Heart right ventricle (tissue), 16 donors: ENCODE results near the gene SARS2. TPM values are rescaled to one million over a fixed set of nuclear protein-coding genes. Genes with fewer than 3 reads are reported as not detected.

Source experiments
- ATAC-seq, 8 donors: fragments of 200-7000 bp; cut with Tn5 transposase; one replicate each; pipeline ENCODE4 v1.9.1; 2020; ENCODE audit warnings: mild to moderate bottlenecking in 8 of 8, moderate library complexity in 8 of 8, moderate number of reproducible peaks in 1 of 8
- DNase-seq, 2 donors: peaks; one replicate each; pipeline ENCODE4 v3.0.0-alpha.2; 2020
- H3K27ac ChIP-seq, 10 donors: fragments of 200-600 bp; sonication (generic) in 2 of 10; one replicate each; pipeline versions ENCODE4 v1.5.0 to v1.8.0; 2020 to 2022; ENCODE audit warnings: mild to moderate bottlenecking in 3 of 10
- H3K27me3 ChIP-seq, 7 donors: fragments of 200-600 bp; one replicate each; pipeline ENCODE4 v1.8.0; 2021 to 2022; ENCODE audit warnings: mild to moderate bottlenecking in 2 of 7
- H3K36me3 ChIP-seq, 9 donors: fragments of 200-600 bp; sonication (generic) in 1 of 9; one replicate each; pipeline versions ENCODE4 v1.5.0 to v1.8.0; 2020 to 2022; ENCODE audit warnings: mild to moderate bottlenecking in 2 of 9
- H3K4me1 ChIP-seq, 9 donors: fragments of 200-600 bp; sonication (generic) in 1 of 9; one replicate each; pipeline versions ENCODE4 v1.5.0 to v1.8.0; 2020 to 2022; ENCODE audit warnings: mild to moderate bottlenecking in 4 of 9
- H3K4me3 ChIP-seq, 10 donors: fragments of 200-600 bp; sonication (generic) in 2 of 10; one replicate each; pipeline versions ENCODE4 v1.5.0 to v1.8.0; 2020 to 2022; ENCODE audit warnings: mild to moderate bottlenecking in 7 of 10, moderate library complexity in 2 of 10
- H3K9me3 ChIP-seq, 11 donors: fragments of 200-600 bp in 10 of 11; sonication (generic) in 2 of 11; one replicate each; pipeline versions ENCODE4 v1.5.0 to v1.8.0; 2013 to 2022; ENCODE audit warnings: mild to moderate bottlenecking in 2 of 11, control low read depth in 1 of 11, moderate library complexity in 1 of 11
- CTCF ChIP-seq, 9 donors: fragments of 200-600 bp; sonication (generic) in 2 of 9; IDR thresholded peaks; one replicate each; pipeline versions ENCODE4 v1.5.0 to v1.8.0; 2021 to 2022; ENCODE audit warnings: antibody characterized with exemption in 9 of 9, mild to moderate bottlenecking in 5 of 9, moderate library complexity in 1 of 9
- WGBS, 2 donors: extraction: QIAGEN DNeasy Blood & Tissue Kit; methylation state at CpG; one replicate each; pipeline ENCODE4 v1.1.7; 2013; ENCODE audit warnings: inconsistent platforms in 1 of 2; 5-methylcytosine and 5-hydroxymethylcytosine counted together
- intact Hi-C, 10 donors: fragments of 100-400 bp; cut with DNase I; formaldehyde crosslinking; loops; one replicate each; pipeline versions ENCODE4 v1.11.1 to v1.14.2; 2022
- polyA plus RNA-seq, 2 donors: library from polyadenylated mRNA; stranded (reverse); fragments of 200-250 nt; gene quantifications; one replicate each; pipeline ENCODE4 v1.2.3, GENCODE V29; 2013
- total RNA-seq, 10 donors: library from RNA; stranded (reverse); fragmentation: NEBNext Ultra II Directional in 3 of 10; extraction: Animal tissue kit (Norgen Biotek cat#: 25700) in 3 of 10; gene quantifications; one replicate each; pipeline versions ENCODE4 v1.2.1 to v1.2.4, GENCODE V29; 2021 to 2023
- donor health status: Arrhythmogenic right ventricular cardiomyopathy.
- donor health status: ischemic (EF 13 %, LVEDD 7.1; RV severe dilation, severe dysfunction).
- donor health status: healthy with polysubstance abuse.
- donor health status: DM: no; HTN: yes; CAD: no.
- donor health status: DM: no; HTN: no; CAD: no.
- donor health status: ischemic (EF 25% LVEDD 6.9; RV normal size, moderate dysfunction).
- donor health status: ischemic (EF 25% LVEDD 5.7; RV mildly dilated, moderate dysfunction).
- donor health status: healthy.
- donor health status: DM: yes; HTN: yes; CAD: no.
- donor health status: Ischemic cardiomyopathy.
- donor health status: ischemic (EF 35%, LVEDD 5.7; RV mildly dilated, moderate dysfunction).
- donor health status: nonischemic (EF 11% LVEDD 7.7; RV severe dilation, severe dysfunction).
- donor health status: DM: yes; HTN: yes; CAD: no.
- donor health status: PGD.
- donor health status: ischemic (EF 29% LVEDD 5.4; RV normal size, mild dysfunction).
- donor health status: nonischemic (EF 23%, LVEDD 6.1; RV moderate dilation, normal function).

SARS2 gene
- total and polyA plus RNA-seq, 12 donors, result 10.4 to 51.9 (median 18.9) TPM

- TF ChIP-seq CTCF (IDR thresholded peaks at IDR 0.05), result no peak
- peaks cover 0 to 15% (median 0%) of the 10 kb centered on the region in 11 donors for H3K9me3 ChIP-seq
- intact Hi-C loops, result loop anchor here in 2 of 10 donors (10.0 kb wide), 2 partner anchors 347 to 357 kb away; partner anchors contain the start of genes GMFG (in 1 of the 2) and LRFN1 (in 1 of the 2)
- H3K27ac ChIP-seq, result no peak overlapping the region
- DNase-seq (no peak), ATAC-seq (no peak)
- peaks cover 0 to 29% (median 24%) of the 10 kb centered on the region in 7 donors for H3K27me3 ChIP-seq
- no peak overlapping the region for H3K4me3 ChIP-seq
- H3K36me3 ChIP-seq, result no peaks in the 10 kb centered on the region
- 86 to 87% methylated on average over 15 of the region's 15 CpGs for WGBS, 2 donors
- H3K4me1 ChIP-seq, result peaks cover 0 to 17% (median 5%) of the 10 kb centered on the region in 9 donors
Measured at GRCh38 chr19:38977445-38978325, 47.1 kb upstream of the SARS2 start.

- Histone ChIP-seq H3K36me3 (no peaks in the 10 kb centered on the region), H3K4me1 (peaks cover 0 to 17% (median 5%) of the 10 kb centered on the region in 9 donors), H3K27me3 (peaks cover 0 to 29% (median 24%) of the 10 kb centered on the region in 7 donors), H3K27ac (peak overlapping the region; percentile 1 to 87 (median 78)), H3K4me3 (peak overlapping the region in 9 of 10 donors; percentile 38 to 73 (median 61)), H3K9me3 (peaks cover 0 to 12% (median 0%) of the 10 kb centered on the region in 11 donors)
- peak; percentile 30 to 62 (median 51) for ATAC-seq
- TF ChIP-seq CTCF (IDR thresholded peaks at IDR 0.05), result no peak
- 5 to 6% methylated on average over 20 to 22 of the region's 22 CpGs for WGBS, 2 donors
- no peak for DNase-seq
- intact Hi-C loops, result loop anchor here in 2 of 10 donors (10.0 kb wide), 2 partner anchors 349 to 359 kb away; partner anchors contain the start of genes GMFG (in 1 of the 2) and LRFN1 (in 1 of the 2)
Measured at GRCh38 chr19:38975861-38976271, 45.3 kb upstream of the SARS2 start.

- peak within 1 kb of the TSS; percentile 4 to 87 (median 78) for H3K27ac ChIP-seq
- WGBS, 2 donors, result 1 to 2% methylated on average over 50 to 60 of the region's 63 CpGs
- intact Hi-C loops, result loop anchor here in 2 of 10 donors (10.0 kb wide), 2 partner anchors 349 to 359 kb away; partner anchors contain the start of genes GMFG (in 1 of the 2) and LRFN1 (in 1 of the 2)
- no peak for TF ChIP-seq CTCF (IDR thresholded peaks at IDR 0.05)
- ATAC-seq (peak; percentile 64 to 89 (median 82)), DNase-seq (peak; percentile 26 to 61)
- H3K4me3 ChIP-seq, result peak within 1 kb of the TSS; percentile 38 to 73 (median 60)
- peaks cover 0 to 7% (median 0%) of the 10 kb centered on the region in 11 donors for H3K9me3 ChIP-seq
- H3K27me3 ChIP-seq, result peaks cover 0 to 29% (median 20%) of the 10 kb centered on the region in 7 donors
- H3K4me1 ChIP-seq, result peaks cover 0 to 17% (median 5%) of the 10 kb centered on the region in 9 donors
- no peaks in the 10 kb centered on the region for H3K36me3 ChIP-seq
Measured at GRCh38 chr19:38975214-38975860, 44.8 kb upstream of the SARS2 start, which contains the start of gene FBXO17. Gene FBXO17 (minus strand): TSS chr19:38975742. CDS start chr19:38950319, 25,423 bp downstream.
